Fibroblast of villous mesenchyme (primary cell): ENCODE measurements around the gene MARCHF7. TPM values are rescaled to one million over a fixed set of nuclear protein-coding genes. Genes with fewer than 3 reads are reported as not detected.
"Not testable (repeated sequence)": the region's sequence is repeated elsewhere in the genome, so short reads cannot be mapped to it uniquely, and the experiment has no call there.

Experiments used
- DNase-seq: peaks from one replicate; pipeline ENCODE4 v3.0.0-alpha.2; 2010; ENCODE audit warnings: low read depth
- H3K4me3 ChIP-seq: 2 replicates; pipeline ENCODE4 v1.5.1; 2011; ENCODE audit warnings: low read depth, mild to moderate bottlenecking, low read length
- total RNA-seq: library from RNA; depleted of rRNA; stranded (reverse); fragments of >200 nt; gene quantifications from 2 replicates; pipeline ENCODE4 v1.2.3, GENCODE V29; 2012
- TF ChIP-seq, protein P1 (sequence below): IDR thresholded peaks from 2 replicates; pipeline ENCODE4 v1.5.1; 2012; ENCODE audit warnings: low read depth, mild to moderate bottlenecking, low read length; ENCODE audit not compliant: insufficient read depth

The MARCHF7 gene, protein sequence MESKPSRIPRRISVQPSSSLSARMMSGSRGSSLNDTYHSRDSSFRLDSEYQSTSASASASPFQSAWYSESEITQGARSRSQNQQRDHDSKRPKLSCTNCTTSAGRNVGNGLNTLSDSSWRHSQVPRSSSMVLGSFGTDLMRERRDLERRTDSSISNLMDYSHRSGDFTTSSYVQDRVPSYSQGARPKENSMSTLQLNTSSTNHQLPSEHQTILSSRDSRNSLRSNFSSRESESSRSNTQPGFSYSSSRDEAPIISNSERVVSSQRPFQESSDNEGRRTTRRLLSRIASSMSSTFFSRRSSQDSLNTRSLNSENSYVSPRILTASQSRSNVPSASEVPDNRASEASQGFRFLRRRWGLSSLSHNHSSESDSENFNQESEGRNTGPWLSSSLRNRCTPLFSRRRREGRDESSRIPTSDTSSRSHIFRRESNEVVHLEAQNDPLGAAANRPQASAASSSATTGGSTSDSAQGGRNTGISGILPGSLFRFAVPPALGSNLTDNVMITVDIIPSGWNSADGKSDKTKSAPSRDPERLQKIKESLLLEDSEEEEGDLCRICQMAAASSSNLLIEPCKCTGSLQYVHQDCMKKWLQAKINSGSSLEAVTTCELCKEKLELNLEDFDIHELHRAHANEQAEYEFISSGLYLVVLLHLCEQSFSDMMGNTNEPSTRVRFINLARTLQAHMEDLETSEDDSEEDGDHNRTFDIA
- 80.5 and 158 TPM in 2 replicates for total RNA-seq

DNA sequence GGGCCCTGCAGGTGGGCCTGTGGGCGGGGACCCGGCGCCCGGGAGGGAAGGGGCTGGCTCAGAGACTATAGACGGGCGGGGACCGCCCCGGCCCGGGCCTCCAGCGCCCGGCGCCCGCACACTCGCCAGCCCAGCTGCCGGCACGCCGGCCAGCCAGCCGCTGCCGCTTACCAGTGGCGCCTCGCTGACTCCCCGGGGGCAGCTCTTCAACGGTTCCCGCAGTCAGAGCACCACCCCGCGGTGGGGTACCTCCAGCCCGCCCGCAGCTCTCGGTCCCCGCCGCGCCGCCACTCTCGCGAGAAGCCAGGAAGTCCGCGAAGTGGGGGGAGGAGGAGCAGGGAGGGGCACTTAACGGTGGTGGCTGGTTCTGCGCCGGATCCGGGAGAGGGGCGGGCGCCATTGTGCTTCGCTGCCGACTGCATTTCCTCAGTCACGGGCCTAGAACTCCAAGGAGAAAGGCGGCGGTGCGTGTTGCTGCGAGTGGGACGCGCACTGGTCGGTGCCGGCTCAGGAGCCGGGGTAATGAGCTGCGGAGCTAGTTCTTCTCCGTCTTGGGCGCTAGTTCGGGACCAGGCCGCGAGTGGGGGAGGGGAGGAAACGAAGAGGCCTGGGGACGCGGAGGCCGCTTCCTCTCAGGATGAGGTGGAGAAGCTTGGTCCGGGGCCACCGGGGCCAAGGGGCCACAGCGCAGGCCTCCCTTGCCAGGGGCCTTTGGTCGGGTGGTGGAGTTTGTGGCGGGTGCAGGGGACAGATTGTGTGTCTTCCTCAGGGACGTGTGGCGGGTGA lies at the start of gene MARCHF7:
Gene MARCHF7 (plus strand): TSS at position 364 of the 786 bp plus-strand sequence. CDS start 16,517 bp downstream, outside the sequence.
- H3K4me3 ChIP-seq, result peak within 1 kb of the TSS; percentile 91
- TF ChIP-seq, protein P1, sequence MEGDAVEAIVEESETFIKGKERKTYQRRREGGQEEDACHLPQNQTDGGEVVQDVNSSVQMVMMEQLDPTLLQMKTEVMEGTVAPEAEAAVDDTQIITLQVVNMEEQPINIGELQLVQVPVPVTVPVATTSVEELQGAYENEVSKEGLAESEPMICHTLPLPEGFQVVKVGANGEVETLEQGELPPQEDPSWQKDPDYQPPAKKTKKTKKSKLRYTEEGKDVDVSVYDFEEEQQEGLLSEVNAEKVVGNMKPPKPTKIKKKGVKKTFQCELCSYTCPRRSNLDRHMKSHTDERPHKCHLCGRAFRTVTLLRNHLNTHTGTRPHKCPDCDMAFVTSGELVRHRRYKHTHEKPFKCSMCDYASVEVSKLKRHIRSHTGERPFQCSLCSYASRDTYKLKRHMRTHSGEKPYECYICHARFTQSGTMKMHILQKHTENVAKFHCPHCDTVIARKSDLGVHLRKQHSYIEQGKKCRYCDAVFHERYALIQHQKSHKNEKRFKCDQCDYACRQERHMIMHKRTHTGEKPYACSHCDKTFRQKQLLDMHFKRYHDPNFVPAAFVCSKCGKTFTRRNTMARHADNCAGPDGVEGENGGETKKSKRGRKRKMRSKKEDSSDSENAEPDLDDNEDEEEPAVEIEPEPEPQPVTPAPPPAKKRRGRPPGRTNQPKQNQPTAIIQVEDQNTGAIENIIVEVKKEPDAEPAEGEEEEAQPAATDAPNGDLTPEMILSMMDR, result peak; percentile 62
- peak; percentile 96 for DNase-seq

DNA sequence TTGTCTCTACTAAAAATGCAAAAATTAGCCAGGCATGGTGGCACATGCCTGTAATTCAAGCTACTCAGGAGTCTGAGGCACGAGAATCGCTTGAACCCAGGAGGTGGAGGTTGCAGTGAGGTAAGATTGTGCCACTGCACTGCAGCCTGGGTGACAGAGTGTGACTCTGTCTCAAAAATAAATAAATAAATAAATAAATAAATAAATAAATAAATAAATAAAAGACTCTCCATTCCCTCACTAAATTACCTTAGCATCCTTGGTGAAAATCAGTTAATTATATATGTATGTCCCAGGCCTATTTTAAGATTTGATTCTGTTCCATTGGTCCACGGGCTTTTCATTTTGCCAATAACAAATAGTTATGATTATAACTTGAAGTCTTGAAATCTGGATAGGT lies 44.9 kb upstream of the MARCHF7 start:
- H3K4me3 ChIP-seq, DNase-seq: not testable (repeated sequence)

DNA sequence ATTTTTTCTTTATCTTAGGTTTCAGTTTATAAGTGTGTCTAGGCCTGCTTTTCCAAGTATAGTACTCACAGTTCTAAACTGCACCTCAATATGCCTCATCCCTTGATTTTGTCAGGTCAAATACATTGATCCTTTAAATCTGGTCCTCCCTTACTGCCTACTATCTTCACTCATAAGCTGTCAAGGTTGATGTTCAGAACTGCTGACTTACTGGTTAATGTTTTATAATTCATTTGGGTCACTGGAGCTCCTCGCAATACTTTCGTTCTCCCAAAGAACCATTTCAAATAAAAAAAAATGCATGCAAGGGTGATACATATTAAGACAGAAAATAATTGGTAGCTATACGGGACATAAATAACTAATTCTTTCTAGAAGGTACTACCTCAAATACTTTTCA lies 41.3 kb upstream of the MARCHF7 start:
- TF ChIP-seq, protein P1, result no peak
- DNase-seq, result no peak
- no peak overlapping the region for H3K4me3 ChIP-seq

DNA sequence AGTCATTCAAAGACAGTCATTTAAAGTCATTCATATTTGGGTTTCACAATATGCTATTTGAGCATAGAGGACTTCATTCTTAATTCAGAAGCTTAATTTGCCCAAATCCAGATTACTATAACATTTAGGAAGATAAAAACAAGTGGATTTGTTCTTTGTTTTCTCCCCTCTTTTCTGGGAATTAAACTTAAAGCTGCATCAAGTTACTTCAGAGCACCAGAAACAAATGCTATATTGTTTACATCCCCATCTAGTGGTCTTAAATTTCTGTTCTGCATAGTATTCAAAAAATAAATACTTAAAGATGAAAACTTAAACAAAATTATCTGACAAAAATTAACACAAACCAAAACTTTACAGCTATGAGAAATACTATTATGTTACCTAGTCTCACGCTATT lies 34.7 kb upstream of the MARCHF7 start:
- H3K4me3 ChIP-seq, result no peak overlapping the region
- TF ChIP-seq, protein P1, result peak; percentile 27
- DNase-seq, result peak; percentile 26

DNA sequence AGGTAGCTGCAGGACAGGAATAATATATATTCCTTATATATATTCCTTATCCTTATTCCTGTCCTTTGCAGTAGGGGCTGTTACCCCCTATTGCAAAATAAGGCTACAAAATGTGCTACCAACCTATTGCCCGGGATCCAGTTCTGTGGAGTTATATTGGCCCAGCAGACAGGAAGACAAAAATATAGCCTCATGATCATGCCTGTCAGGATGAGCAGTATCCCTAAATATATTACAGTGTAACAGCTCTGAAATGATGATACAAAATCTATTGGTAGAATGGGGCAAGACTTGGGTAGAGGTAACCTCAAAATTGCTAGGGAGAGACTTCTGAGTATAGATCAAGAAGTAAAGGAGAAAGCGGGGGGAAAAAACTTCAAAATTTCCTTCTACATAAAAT lies 31.6 kb upstream of the MARCHF7 start:
- H3K4me3 ChIP-seq, result no peak overlapping the region
- TF ChIP-seq, protein P1, result no peak
- no peak for DNase-seq

DNA sequence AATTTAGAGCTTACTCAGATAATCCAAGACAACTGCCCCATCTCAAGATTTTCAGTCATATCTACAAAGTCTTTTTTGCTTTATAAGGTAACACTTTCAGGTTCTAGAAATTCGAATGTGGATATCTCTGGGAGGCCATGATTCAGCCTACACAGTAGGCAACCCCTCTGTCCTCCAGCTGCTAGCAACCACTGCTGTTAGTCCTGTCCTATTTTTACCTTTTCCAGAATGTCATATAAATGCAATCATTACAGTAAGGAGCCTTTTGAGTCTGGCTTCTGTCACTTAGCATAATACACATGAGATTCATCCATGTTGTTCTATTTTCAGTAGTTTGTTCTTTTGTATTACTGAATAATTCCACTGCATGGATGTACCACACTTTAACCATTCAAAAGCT lies 28.5 kb upstream of the MARCHF7 start:
- H3K4me3 ChIP-seq, result no peak overlapping the region
- DNase-seq, result no peak
- TF ChIP-seq, protein P1, result no peak

DNA sequence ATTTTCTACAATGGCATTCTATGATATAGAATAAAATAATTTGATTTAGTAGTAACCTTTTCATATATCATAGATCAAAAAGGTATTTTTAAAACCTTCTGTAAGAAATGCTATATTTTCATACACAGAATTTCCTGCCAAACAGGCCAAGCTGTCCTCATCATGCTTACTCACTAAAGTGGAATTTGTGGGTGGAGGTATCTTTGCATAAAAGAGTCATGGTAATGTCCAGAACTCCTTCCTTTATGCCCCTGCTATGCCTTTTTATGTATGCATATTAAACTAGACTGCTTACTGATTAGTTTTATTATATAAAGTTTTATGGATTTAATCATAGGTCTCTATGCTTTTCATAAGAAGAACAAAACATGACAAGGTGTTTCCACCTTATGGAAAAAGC lies 27.5 kb upstream of the MARCHF7 start:
- TF ChIP-seq, protein P1, result no peak

More for the DNA sequence above, 27.5 kb upstream of the MARCHF7 start:
- H3K4me3 ChIP-seq, result no peak overlapping the region
- peak; percentile 28 for DNase-seq
